D341Med (cell line): ENCODE results near the gene KCNRG.
A peak's percentile ranks its signal among the peaks of the same experiment; 100 is the strongest.
"Not testable (repeated sequence)": the region's sequence is repeated elsewhere in the genome, so short reads cannot be mapped to it uniquely, and the experiment has no call there.

Source experiments
- DNase-seq: peaks from one replicate; pipeline ENCODE4 v3.0.0; 2012; ENCODE audit warnings: low spot score

KCNRG gene

GRCh38 chr13:50015258-50015657, at the start of gene KCNRG:
Gene KCNRG (plus strand): TSS chr13:50015444. CDS start chr13:50015494, 50 bp downstream.
- no peak for DNase-seq

GRCh38 chr13:49967456-49967855, 47.8 kb upstream of the KCNRG start:
- DNase-seq, result no peak

GRCh38 chr13:49972709-49973108, 42.5 kb upstream of the KCNRG start:
- no peak for DNase-seq

GRCh38 chr13:49975826-49976225, 39.4 kb upstream of the KCNRG start:
- DNase-seq, result no peak

DNA sequence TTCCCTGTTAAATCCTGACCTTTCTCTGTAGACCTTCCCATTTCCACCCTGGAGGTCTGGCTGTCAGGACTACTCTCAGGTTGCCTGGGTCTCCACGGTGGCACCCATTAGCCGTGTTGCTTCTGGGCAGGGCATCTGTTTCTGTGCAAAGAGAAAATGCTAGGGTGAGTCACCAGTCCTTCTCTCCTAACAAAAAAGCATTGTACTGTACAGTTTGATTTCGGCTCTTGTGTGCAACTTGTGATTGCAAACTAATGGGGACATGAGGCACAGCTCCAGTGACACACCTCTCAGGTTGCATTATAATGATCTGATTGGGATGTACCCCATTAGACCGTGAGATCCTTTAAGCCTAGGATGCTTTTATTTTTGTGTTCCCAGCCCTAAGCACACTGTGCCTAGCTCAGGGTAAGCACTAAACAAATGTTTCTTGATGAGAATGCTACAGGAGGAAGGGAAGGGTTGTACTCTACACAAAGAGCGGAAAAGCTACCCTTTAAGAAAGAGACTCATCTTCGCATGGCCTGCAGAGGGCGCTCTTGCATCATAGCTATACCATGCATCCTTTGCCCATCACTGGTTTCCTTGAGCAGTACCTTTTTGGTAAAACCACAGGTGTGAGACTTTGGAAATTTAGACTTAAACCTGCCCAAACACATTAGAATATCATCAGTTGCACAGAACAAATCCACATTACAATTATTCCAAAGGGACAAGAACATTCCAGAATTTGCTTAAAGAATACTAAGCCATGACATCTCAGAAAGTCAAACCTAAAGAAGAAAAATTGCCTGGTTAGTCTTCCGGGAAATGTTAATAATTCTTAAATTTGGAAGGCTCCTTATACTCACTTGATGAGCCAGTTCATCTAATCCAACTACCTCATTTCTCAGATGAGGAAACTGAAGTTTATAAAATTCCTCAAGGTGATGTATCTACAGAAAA, 38.7 kb upstream of the KCNRG start:
- DNase-seq, result peak; percentile 70

DNA sequence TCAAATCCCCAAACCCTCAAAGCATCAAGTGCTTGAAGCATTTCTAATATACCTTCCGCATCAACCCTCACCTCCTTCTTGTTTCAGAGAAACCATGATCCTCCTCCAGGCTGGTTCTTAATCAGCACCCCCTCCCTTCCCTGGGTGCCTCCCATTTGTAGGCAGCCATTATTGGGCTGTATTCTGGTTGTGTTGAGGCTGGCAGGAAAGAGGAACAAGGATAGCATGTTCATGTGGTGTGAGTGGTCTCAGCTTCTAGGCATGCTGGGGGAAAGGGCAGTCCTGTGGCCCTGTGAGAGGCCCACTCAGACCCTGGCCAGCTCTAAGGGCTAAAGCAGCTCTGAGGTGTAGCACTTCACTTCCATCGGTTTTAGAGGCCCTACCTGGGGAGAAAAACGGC, 37.3 kb upstream of the KCNRG start:
- DNase-seq, result no peak

GRCh38 chr13:49980266-49980665, 35.0 kb upstream of the KCNRG start:
- no peak for DNase-seq

DNA sequence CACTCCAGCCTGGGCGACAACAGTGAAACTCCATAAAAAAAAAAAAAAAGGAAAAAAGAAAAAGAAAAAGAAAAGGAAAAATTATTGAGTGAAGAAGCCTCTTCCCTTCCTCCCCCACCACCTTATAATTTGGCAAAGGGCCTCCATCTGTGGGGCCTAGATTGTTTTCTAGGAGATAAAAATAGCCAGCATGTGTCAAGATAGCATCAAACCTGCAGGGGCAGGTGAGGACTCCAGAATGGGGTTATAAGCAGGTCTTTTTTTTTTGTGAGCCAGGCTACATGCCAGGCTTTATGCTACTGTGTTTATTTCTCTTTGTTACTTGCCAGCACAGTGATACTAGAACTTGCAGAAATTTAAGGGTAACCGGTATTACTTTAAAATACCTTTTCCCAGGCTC, 30.1 kb upstream of the KCNRG start:
- no peak for DNase-seq

DNA sequence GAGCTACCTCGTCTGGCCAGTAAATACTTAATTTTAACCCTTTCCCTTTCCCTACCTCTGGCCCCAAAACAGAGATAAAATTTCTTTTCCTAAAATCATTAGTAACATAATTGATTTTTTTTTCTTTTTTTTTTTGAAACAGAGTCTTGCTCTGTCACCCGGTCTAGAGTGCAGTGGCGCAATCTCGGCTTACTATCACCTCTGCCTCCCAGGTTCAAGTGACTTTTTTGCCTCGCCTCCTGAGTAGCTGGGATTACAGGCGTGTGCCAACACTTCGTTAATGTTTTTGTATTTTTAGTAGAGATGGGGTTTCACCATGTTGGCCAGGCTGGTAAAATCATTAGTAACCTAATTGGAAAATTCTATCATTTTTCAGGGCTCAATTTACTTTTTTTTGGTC, 28.8 kb upstream of the KCNRG start:
- no peak for DNase-seq

DNA sequence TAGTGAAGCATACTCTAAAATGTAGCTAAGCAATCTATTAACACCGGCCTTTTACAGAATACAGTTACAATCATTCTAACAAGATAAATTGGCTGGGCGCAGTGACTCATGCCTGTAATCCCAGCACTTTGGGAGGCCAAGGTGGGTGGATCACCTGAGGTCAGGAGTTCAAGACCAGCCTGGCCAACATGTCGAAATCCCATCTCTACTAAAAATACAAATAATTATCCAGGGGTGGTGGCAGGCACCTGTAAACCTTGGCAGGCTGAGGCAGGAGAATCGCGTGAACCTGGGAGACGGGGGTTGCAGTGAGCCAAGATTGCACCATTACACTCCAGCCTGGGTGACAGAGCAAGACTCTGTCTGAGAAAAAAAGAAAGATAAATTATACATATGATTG, 24.6 kb upstream of the KCNRG start:
- DNase-seq, result not testable (repeated sequence)

DNA sequence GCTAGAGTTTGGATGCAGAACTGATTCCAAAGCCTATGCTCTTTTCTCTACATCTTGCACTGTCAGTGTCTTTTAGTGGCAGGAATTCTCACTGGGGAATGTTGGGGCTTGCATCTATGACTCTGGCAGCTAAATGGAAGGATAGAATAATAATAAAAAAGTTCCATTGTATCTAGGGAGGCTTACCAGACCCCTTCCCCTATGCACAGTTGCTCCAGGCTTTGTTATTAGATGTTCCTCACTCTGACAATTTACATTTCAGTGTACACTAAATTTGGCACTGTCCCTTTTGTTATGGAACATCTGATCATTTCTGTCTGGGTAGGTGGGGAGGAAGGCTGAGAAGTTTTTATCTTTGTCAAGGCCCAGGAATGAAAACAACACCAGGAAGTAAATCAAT, 22.1 kb upstream of the KCNRG start:
- no peak for DNase-seq

DNA sequence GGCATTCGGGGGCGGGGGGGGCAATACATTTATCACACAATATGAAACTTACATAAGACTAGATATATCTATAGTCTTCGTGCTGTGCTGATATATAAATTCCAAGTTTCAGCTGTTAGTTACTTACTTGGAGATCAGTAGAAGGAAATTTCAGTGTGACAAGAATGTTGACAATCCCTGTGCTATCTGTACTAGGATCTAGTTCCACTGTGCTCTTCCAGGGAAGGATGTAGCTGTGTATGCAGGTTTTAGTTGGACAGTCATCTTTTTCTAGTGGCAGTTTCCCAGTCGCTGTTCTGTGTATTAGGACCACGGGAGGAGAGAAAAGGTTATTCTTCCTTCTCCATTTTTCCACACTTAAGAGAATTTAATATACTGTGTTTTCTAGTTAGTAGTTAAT, 21.6 kb upstream of the KCNRG start:
- no peak for DNase-seq

DNA sequence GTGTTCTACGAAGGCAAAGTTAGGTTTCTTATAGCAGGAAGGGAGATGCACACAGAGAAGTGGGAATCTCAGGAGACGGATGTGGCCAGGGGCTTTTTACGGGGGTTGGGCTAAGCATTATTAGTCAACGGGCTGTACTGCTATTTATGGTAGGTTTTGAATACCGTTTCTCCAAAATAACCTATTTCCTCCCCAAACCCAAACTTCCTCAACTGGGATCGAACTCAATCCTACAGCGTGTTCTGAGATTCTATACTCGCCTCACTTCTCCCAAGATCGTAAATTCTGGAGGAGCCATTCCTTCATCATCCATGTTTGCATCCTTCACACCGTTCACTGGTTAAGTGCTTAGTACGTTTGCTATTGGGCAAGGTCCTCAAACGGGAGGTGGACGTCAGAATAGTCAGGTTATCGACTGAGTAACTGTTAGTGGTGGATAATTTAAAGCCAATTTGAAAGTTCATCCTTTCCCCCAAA, 19.6 kb upstream of the KCNRG start:
- DNase-seq, result no peak

GRCh38 chr13:49996161-49996915, 18.9 kb upstream of the KCNRG start:
- DNase-seq, result peak; percentile 97

DNA sequence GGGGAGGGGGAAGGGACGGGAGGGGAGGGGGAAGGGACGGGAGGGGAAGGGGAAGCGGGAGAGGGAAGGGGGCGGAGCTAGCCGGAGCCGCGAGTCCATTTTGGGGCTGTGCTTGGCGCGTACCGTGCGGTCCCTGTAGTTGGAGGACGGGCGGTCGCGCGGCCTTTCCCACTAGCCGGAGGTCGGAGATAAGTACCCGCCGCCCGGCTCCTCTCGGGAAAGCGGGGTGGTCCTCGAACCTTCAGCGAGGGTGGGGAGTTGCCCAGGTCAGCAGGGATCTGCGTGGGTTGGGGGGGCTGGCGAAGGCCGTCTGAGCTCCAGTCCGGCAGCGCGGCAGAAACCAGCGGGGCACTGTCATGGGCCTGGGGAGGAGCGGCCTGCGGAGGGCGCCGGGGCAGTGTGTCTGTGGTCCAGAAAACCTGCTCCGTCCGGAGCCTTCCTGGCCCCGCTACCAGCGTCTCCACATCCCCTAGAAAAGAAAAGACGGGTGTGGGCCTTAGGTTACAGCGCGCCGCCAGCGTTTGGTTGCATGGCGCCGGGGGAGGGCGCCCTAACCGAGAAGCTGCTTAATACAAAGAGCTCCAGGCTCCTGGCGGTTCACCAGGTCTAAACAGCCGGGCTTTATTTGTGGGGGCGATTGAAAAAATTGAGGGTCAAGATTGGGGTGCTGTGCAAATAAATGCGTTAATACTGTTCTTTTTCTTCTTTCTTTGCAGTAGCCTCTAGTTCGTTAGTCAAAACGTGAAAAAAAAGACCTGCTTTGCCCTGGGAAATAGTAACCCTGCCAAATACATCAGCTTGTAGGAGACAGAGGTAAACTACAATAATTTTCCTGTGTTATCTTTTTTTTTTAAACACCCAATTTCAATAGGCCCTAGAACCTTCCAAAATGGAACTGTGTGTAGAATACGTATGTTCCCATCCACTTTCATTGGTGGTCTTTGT, 18.0 kb upstream of the KCNRG start, which contains the start of gene TRIM13:
TRIM13 (plus strand) TSS at position 92 of the 945 bp plus-strand sequence. CDS start 14,899 bp downstream, outside the sequence.
- peak; percentile 81 for DNase-seq

- no peak for DNase-seq
Measured at GRCh38 chr13:49997955-49998354, 17.3 kb upstream of the KCNRG start.

DNA sequence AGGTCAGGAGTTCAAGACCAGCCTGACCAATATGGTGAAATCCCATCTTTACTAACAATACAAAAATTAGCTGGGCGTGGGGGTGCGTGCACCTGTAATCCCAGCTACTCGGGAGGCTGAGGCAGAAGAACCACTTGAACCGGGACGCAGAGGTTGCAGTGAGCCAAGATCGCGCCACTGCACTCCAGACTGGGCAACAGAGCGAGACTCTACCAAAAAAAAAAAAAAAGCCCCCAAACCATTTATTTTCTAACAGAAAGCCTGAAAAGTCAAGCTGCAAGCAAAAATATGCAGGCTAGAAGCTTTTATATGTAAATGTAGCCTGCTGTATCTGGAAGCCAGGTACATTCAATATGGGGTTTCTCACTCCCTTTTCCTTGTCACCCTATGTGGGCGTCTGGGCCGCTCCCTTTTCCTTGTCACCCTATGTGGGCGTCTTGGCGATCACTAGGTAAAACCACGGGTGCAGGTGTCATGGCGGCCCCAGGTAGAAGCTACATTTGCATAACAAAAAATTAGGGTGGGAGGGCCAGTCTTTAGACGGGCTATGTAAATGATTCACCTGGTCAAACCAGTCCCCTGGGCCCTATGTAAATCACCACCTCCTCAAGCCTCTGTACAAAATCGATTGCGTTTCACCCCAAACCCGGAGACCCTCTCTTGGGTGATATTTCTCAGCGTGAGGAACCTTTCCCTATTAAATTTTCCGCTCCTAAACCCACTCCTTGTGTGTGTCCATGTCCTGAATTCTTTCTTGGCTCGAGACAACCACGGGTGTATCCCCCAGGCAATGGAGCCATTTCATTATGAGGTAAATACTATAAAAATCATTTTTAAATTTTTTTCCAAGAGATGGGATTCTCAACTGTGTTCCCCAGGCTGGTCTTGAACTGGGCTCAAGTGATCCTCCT, 16.3 kb upstream of the KCNRG start:
- no peak for DNase-seq

- DNase-seq, result no peak
Measured at GRCh38 chr13:50001287-50001686, 14.0 kb upstream of the KCNRG start.

GRCh38 chr13:50006426-50007135, 8.7 kb upstream of the KCNRG start:
- DNase-seq, result no peak

- DNase-seq, result no peak
Measured at GRCh38 chr13:50011461-50011860, 3.8 kb upstream of the KCNRG start.
